Epithelial cell of esophagus (primary cell): ENCODE data around the gene TTC21B.
A peak's percentile ranks its signal among the peaks of the same experiment; 100 is the strongest.

ENCODE experiments used
- DNase-seq: peaks from one replicate; pipeline ENCODE4 v3.0.0; 2010; ENCODE audit warnings: low read depth
- H3K4me3 ChIP-seq: 2 replicates; pipeline ENCODE4 v1.5.1; 2011; ENCODE audit warnings: mild to moderate bottlenecking, low read length, control low read depth
- TF ChIP-seq, protein P1 (sequence below): IDR thresholded peaks from 2 replicates; pipeline ENCODE4 v1.5.1; 2011; ENCODE audit warnings: low read depth, mild to moderate bottlenecking, low read length, control low read depth, inconsistent platforms; ENCODE audit not compliant: insufficient read depth; ENCODE audit errors: missing control alignments

The TTC21B gene

GRCh38 chr2:165969227-165969626, 15.7 kb upstream of the TTC21B start:
- DNase-seq: no peak
- H3K4me3 ChIP-seq: no peak overlapping the region
- TF ChIP-seq, protein P1, sequence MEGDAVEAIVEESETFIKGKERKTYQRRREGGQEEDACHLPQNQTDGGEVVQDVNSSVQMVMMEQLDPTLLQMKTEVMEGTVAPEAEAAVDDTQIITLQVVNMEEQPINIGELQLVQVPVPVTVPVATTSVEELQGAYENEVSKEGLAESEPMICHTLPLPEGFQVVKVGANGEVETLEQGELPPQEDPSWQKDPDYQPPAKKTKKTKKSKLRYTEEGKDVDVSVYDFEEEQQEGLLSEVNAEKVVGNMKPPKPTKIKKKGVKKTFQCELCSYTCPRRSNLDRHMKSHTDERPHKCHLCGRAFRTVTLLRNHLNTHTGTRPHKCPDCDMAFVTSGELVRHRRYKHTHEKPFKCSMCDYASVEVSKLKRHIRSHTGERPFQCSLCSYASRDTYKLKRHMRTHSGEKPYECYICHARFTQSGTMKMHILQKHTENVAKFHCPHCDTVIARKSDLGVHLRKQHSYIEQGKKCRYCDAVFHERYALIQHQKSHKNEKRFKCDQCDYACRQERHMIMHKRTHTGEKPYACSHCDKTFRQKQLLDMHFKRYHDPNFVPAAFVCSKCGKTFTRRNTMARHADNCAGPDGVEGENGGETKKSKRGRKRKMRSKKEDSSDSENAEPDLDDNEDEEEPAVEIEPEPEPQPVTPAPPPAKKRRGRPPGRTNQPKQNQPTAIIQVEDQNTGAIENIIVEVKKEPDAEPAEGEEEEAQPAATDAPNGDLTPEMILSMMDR: no peak

DNA sequence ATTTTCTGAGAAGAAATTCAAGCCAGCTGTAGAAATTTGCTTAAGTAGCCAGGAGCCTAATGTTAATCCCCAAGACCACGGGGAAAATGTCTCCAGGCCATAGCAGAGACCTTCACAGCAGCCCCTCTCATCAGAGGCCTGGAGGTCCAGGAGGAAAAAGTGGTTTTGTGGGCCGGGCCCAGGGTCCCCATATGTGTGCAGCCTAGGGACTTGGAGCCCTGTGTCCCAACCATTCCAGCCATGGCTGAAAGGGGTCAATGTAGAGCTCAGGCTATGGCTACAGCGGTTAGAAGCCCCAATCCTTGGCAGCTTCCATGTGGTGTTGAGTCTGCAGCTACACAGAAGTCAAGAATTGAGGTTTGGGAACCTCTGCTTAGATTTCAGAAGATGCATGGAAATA, 14.2 kb upstream of the TTC21B start:
- no peak for DNase-seq
- TF ChIP-seq, protein P1: no peak
- H3K4me3 ChIP-seq: no peak overlapping the region

- TF ChIP-seq, protein P1: no peak
- DNase-seq: no peak
- no peak overlapping the region for H3K4me3 ChIP-seq
Measured at GRCh38 chr2:165961818-165962217, 8.2 kb upstream of the TTC21B start.

- no peak for DNase-seq
- TF ChIP-seq, protein P1: no peak
- no peak overlapping the region for H3K4me3 ChIP-seq
Measured at GRCh38 chr2:165959371-165959770, 5.8 kb upstream of the TTC21B start.

GRCh38 chr2:165958313-165958960, 4.9 kb upstream of the TTC21B start:
- DNase-seq: no peak
- TF ChIP-seq, protein P1: no peak

GRCh38 chr2:165957030-165957675, 3.6 kb upstream of the TTC21B start:
- DNase-seq: peak; percentile 21
- TF ChIP-seq, protein P1: no peak
- H3K4me3 ChIP-seq: no peak overlapping the region

More at GRCh38 chr2:165958313-165958960, 4.9 kb upstream of the TTC21B start:
- no peak overlapping the region for H3K4me3 ChIP-seq

DNA sequence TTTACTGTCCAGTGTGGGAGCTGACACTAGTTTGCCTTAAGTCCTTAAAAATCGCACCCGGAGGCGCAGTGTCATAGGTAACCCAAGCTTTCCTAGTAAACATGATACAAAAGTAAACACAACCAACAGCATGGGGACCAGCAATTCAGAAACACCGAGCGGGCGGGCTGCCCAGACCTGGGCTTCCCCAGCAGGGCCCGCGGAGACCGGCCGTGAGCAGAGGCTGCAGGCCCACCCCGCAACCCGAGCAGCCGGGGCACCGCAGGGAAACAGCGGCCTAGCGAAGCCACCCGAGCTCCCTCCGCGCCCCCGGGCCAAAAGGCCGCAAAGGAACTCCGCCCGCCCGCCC, 296 bp downstream of the TTC21B start:
- TF ChIP-seq, protein P1: no peak
- peak; percentile 51 for DNase-seq
- H3K4me3 ChIP-seq: peak overlapping the region; percentile 61
